ENCODE data around the gene CELF4.
A peak's percentile ranks its signal among the peaks of the same experiment; 100 is the strongest.

Gene CELF4

DNA sequence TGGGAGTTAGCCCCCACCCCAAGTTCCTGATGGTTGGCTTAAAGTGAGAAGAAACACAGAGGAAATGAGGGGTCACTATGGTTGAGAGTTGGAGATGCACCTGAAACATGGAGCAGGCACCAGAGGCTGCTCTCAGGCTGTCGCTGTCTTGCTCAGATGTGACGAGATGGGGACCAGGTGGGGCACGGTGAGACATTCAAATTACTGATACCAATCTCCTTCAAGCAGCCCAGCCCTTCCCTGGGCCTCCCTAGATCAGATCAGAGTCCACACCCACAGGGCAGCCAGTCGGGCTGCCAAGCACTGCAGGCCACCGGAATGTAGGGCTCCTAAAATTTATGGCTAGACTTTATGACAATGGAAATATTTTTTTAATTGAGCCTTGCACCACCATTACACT lies 176.6 kb downstream of the CELF4 start:
- Histone ChIP-seq H3K4me3 (ENCODE audit: low read length) (no peak overlapping the region), H3K4me2 (ENCODE audit: low read length) (no peak overlapping the region), H3F3A (ENCODE audit: control insufficient read depth, insufficient read depth) (no peaks in the 10 kb centered on the region), H4K20me1 (ENCODE audit: control insufficient read depth, insufficient read depth, low read depth, low read length) (no peaks in the 10 kb centered on the region), H3K9me3 (ENCODE audit: control insufficient read depth, insufficient read depth, low read length) (no peaks in the 10 kb centered on the region), H3K4me1 (ENCODE audit: control insufficient read depth, low read length) (no peaks in the 10 kb centered on the region), H3K27ac (ENCODE audit: low read depth, low read length) (no peak overlapping the region), H3K36me3 (ENCODE audit: control insufficient read depth, low read length) (no peaks in the 10 kb centered on the region), H3K79me2 (ENCODE audit: control insufficient read depth, low read length) (no peaks in the 10 kb centered on the region), H3K27me3 (ENCODE audit: control insufficient read depth, low read length) (peaks cover 13% of the 10 kb centered on the region), H3K9me2 (replicated peaks; ENCODE audit: control insufficient read depth, low read length) (no peaks in the 10 kb centered on the region)
- TF ChIP-seq CTCF (IDR thresholded peaks at IDR 0.05; ENCODE audit: low read depth, low read length, poor library complexity, severe bottlenecking), result no peak
- no peak for TF ChIP-seq EZH2phosphoT487 (IDR thresholded peaks at IDR 0.05; ENCODE audit: borderline replicate concordance, low read length)

DNA sequence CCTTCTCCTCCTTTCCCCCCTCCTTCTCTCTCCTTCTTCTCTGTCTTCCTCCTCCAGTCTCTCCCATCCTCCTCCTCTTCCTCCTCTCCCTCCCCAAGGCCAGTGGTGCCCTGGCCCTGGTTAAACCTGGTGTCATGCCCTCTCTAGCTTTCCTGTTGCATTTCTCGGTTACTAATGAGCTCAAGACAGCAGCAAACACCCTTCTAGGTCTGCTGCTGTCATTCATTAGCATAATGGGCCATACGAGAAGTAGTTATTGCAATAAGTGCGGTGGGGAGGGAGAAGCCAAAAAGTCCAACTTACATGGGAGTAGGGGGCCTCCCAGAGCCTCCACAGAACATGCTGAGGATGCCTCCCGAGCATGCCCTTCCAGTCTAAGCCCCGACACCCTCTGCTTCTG lies 177.2 kb downstream of the CELF4 start:
- Histone ChIP-seq H3K4me3 (ENCODE audit: low read length) (no peak overlapping the region), H3K27ac (ENCODE audit: low read depth, low read length) (no peak overlapping the region), H3K9me2 (replicated peaks; ENCODE audit: control insufficient read depth, low read length) (no peaks in the 10 kb centered on the region), H3K27me3 (ENCODE audit: control insufficient read depth, low read length) (peaks cover 11% of the 10 kb centered on the region), H3K79me2 (ENCODE audit: control insufficient read depth, low read length) (no peaks in the 10 kb centered on the region), H3K36me3 (ENCODE audit: control insufficient read depth, low read length) (no peaks in the 10 kb centered on the region), H3K9me3 (ENCODE audit: control insufficient read depth, insufficient read depth, low read length) (no peaks in the 10 kb centered on the region), H4K20me1 (ENCODE audit: control insufficient read depth, insufficient read depth, low read depth, low read length) (no peaks in the 10 kb centered on the region), H3F3A (ENCODE audit: control insufficient read depth, insufficient read depth) (no peaks in the 10 kb centered on the region), H3K4me2 (ENCODE audit: low read length) (no peak overlapping the region), H3K4me1 (ENCODE audit: control insufficient read depth, low read length) (no peaks in the 10 kb centered on the region)
- TF ChIP-seq CTCF (IDR thresholded peaks at IDR 0.05; ENCODE audit: low read depth, low read length, poor library complexity, severe bottlenecking) (no peak), EZH2phosphoT487 (IDR thresholded peaks at IDR 0.05; ENCODE audit: borderline replicate concordance, low read length) (no peak)

- Histone ChIP-seq H3K36me3 (ENCODE audit: control insufficient read depth, low read length) (no peaks in the 10 kb centered on the region), H3K4me1 (ENCODE audit: control insufficient read depth, low read length) (no peaks in the 10 kb centered on the region), H3F3A (ENCODE audit: control insufficient read depth, insufficient read depth) (no peaks in the 10 kb centered on the region), H3K4me2 (ENCODE audit: low read length) (no peak overlapping the region), H3K9me3 (ENCODE audit: control insufficient read depth, insufficient read depth, low read length) (no peaks in the 10 kb centered on the region), H4K20me1 (ENCODE audit: control insufficient read depth, insufficient read depth, low read depth, low read length) (no peaks in the 10 kb centered on the region), H3K27me3 (ENCODE audit: control insufficient read depth, low read length) (no peaks in the 10 kb centered on the region), H3K9me2 (replicated peaks; ENCODE audit: control insufficient read depth, low read length) (no peaks in the 10 kb centered on the region), H3K27ac (ENCODE audit: low read depth, low read length) (no peak overlapping the region), H3K4me3 (ENCODE audit: low read length) (no peak overlapping the region), H3K79me2 (ENCODE audit: control insufficient read depth, low read length) (no peaks in the 10 kb centered on the region)
- TF ChIP-seq EZH2phosphoT487 (IDR thresholded peaks at IDR 0.05; ENCODE audit: borderline replicate concordance, low read length) (no peak), CTCF (IDR thresholded peaks at IDR 0.05; ENCODE audit: low read depth, low read length, poor library complexity, severe bottlenecking) (peak; percentile 68)
These were observed 179.5 kb downstream of the CELF4 start for GRCh38 chr18:37385846-37386778.
